Muscle of back (tissue), 11 donors: Measurements from ENCODE around the gene DISC1. TPM values are rescaled to one million over a fixed set of nuclear protein-coding genes. Genes with fewer than 3 reads are reported as not detected.
"Not testable (repeated sequence)": the region's sequence is repeated elsewhere in the genome, so short reads cannot be mapped to it uniquely, and the experiment has no call there.

Source experiments
- DNase-seq, 3 donors: peaks; one replicate each; pipeline versions ENCODE4 v3.0.0 to v3.0.0-alpha.2; 2013
- polyA plus RNA-seq, 10 donors: library from polyadenylated mRNA; unstranded; fragments of 120-200 nt; gene quantifications; one replicate each; pipeline ENCODE4 v1.2.1, GENCODE V29; 2013; ENCODE audit not compliant: insufficient read length in 10 of 10

The DISC1 gene
- polyA plus RNA-seq, 10 donors: 5.2 to 9.3 (median 7.2) TPM

DNA sequence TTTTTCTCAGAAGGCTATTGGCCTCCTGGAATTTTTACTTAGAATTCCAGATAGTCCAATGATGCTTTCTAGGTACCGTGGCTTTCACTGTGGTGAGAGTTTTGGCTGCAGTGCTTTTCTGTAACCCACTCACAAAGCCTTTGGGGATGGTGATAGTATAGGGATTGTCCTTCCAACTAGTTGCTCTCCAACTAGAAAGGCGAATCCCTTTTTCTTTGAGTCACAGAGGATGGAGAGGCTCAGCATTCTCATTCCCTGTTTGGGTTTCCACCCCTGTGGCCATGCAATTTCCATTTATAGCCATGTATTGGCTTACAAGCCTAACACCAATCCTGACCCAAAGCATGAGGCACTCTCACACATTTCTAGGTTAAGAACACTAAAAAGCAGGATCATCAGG lies 300.3 kb downstream of the DISC1 start:
- DNase-seq: no peak

DNA sequence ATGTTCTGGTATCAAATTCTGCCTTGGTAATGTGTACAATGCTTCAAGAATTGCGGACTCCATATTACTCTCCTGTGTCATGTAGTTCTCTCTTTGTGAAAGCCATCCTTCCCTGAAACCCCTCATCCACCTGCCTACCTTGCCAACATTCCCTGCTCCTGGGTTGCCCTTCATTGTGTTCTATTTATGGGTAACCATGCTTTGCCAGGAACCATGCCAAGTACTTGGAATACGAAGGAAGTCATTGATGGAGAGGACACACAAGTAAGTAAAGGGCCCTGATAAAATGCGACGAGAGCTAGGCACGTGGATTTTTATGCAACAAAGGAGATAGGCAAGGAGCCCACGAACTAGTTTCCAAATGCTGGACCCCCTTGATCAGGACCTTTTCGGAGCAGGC lies 300.8 kb downstream of the DISC1 start:
- DNase-seq: no peak

- DNase-seq: peak in 1 of 3 donors; percentile 66
These were observed 302.7 kb downstream of the DISC1 start for GRCh38 chr1:231929311-231929710.

DNA sequence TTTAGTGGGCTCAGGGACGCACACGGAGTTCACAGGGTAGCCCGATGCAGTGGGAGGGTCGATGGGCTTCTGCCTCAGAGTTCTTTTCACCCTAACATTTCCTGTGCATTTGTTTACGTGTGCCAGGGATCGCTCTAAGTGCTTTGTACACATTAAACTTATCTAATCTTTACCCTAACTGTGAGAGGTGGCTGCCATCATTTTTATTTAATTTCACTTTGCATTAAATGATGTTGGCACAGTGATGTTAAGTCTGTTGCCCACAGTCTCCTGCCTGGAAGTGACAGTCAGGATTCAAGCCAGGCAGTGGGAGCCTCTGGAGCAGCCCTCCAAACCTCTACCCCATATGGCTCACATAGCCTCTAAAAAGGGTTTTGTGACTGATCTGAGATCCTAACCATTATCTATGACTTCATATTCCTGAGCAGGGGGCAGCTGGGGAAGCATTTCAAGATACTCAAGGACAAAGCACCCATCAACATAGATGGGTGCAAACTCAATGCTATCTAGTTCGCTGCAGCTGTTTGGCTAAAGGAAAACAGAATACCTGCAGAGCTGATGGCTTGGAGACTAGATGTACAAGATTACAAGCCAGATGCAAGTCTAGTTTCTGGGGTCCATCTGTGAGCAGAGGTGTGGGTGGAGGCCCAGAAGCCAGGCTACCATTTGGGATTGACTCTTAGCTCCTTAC lies 303.8 kb downstream of the DISC1 start:
- DNase-seq: no peak

- DNase-seq: no peak
These were observed 304.6 kb downstream of the DISC1 start for GRCh38 chr1:231931146-231931545.

DNA sequence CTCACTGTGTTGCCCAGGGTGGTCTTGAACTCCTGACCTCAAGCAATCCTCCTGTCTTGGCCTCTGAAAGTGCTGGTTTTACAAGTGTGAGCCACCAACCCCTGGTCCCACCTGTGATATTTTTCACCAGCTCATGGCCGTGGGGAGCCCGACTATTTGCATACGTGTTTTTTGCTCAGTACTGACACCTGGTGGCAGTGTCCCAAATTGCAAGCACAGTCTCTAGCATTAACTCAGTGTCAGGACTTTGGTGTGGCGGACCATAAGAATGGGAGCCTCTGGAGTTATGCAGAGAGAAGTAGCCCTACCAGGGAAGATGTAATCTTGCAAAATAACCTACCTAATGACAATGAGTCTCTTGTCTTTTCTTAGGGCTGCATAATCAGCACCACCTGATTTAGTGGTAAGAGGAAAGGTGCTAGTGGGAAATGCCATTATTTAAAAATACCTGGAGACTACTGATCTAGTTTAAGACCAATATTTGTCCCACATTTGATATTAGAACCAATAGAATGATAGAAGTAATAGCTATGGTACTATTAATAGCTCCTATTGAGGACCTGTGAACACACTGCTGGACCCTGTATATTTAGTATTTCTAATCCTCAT lies 305.4 kb downstream of the DISC1 start:
- no peak for DNase-seq

- DNase-seq: no peak
These were observed 307.4 kb downstream of the DISC1 start for GRCh38 chr1:231933711-231934626.

DNA sequence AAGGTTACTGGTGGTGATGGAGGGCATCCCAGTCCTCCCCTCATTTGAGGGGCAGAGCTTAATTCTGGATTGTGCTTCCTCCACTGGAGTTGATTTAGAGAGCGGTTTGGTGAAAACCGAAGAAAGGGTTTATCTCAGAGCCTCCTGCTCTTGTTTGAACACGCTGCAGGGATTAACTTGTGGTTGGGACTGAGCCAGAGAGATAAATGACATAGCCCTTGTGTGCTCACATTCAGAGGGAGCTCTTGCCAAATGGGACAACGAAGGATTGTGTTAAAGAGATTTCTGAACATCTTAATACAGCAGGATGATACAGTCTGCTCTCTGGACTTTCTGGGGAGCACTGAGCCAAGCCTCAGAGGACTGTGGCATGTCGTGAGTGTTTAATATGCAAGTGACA lies 308.2 kb downstream of the DISC1 start:
- peak in 2 of 3 donors; percentile 59 to 70 for DNase-seq

DNA sequence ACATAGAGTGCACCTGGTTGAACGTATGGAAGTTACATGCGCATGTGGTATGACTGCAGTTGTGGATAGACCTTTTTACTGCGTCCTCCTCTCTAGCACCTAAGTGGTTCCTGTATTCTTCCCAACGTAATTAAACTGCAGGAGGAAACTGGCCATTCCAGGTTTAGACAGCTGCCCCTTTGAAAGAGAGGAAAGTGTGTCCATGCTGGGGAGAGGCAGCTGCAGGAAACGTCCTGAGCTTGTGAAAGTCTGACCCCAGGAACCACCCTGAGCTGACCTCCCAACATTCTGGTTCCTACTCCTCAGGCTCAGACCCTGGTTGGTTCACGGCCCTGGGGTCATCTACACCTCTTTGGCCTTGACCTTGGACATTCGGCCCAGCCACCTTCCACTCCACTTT lies 309.3 kb downstream of the DISC1 start:
- DNase-seq: no peak

DNA sequence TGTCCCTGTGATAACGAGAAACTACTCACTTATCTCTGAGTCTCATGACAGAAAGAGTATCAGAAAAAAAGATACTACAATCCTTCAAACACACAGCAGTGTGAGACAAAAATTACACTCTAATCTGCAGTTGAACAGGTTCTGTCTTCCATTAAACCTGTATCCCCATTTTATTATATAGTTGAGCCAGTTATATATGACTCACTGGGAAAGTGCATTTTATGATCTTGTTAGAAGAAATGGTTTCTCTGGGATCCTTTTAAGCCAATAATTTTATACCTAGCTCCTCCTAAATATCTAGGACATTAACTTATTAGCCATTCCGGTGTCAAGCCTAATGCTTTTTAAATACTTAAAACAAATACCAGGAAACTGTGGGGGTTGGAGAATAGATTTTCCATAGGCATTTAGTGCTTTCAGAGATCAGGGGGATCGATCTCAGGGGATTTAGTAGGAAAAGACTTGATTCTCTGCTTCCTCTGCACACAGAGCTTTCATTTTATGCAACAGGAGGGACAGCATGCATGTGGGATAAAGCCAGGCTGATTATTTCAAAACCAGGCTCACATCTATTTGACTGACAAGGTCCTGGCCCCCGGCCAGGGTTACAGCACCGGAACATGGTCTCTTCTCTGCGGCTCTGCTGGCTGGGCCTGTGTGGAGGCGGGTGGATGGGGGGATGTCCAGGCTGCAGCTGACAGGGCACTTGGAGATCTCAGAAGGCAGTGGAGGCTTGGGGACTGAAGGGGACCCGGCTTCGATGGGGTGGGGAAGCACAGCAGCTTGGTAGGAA lies 310.6 kb downstream of the DISC1 start:
- peak in 2 of 3 donors; percentile 62 to 72 for DNase-seq

- DNase-seq: no peak
These were observed 311.6 kb downstream of the DISC1 start for GRCh38 chr1:231938211-231938610.

GRCh38 chr1:231938711-231939110 lies 312.1 kb downstream of the DISC1 start:
- no peak for DNase-seq

- DNase-seq: no peak
These were observed 312.5 kb downstream of the DISC1 start for GRCh38 chr1:231939118-231939517.

DNA sequence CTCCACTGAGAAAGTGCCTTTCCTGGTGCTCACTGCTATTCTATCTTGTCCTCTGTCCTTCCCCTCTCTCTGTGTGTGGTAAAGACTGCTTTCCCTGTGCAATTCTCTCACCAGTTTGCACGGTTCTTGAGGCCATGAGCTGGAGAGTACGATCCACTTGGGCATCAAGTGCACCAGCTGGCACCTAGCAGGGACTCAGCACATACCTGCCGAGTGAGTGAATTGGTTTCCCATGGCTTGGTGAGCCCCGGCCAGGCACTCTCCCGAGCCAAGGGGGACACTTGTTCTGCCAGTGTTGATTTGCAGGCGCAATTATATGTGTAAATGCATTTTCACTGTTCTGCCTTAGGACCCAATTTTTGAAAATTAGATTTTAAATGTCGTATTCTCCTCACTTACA lies 313.5 kb downstream of the DISC1 start:
- no peak for DNase-seq

DNA sequence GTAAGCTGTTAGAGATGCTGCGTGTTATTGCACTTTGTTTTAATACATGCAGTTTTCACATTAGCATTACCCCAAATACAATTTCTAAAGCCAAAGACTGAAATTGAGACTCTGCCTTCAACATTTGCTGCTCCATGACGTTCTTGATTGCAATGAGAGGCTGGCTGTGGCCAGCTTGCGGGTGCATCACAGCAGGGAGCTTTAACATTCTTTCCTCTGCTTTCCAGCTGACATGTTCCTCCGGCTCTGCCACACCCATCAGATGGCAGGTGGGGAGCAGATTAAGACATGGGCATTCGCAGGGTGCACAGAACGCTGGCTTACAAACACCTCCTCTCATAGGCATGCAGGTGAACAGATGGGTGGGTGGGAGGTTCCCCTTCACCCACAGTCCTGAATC lies 314.1 kb downstream of the DISC1 start:
- DNase-seq: no peak

- DNase-seq: no peak
These were observed 316.5 kb downstream of the DISC1 start for GRCh38 chr1:231943084-231943483.

- DNase-seq: not testable (repeated sequence)
These were observed 321.5 kb downstream of the DISC1 start for GRCh38 chr1:231948102-231948501.

DNA sequence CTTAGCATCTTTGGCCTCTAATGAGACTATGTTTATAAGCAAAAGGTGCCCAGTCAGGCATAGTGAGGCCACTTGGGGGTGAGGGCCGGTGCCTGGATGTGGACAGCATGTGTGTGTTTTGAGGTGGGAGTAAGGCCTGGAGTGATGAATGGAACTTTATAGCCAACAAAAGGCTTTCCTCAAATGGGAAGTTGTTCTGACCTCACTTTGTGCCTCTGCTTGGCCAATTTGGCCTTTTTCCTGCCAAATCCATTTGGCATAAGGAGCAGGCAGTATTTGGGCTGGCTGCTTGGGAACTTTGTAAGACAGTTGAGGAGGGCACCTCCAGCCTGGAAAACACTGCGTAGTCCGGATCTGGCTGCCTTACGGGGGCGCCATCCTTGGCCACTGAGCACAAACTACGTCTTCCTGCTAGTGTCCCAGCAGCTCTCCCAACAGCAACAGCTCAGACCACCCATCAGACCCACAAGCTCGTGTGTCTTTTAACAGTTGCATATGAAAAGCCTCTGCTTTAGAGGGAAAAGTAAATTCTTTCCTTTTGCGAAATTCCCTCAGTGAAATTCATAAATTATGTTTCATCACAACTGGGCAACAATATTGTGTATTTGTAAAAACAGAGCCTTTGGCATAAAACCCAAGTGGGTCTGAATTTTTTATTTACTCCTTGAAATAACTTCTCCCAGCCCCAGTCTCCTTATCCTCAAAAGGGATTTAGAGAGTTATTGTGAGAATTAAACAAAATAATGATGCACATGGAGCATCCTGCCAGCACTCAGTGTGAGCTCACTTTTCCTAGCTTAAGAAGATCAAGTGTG lies 322.9 kb downstream of the DISC1 start:
- peak in 2 of 3 donors; percentile 60 to 76 for DNase-seq

- peak in 1 of 3 donors; percentile 39 for DNase-seq
These were observed 323.9 kb downstream of the DISC1 start for GRCh38 chr1:231950331-231951128.

- peak in 1 of 3 donors; percentile 62 for DNase-seq
These were observed 324.8 kb downstream of the DISC1 start for GRCh38 chr1:231951374-231951773.
